ENCODE results near the gene WASHC4. TPM values are rescaled to one million over a fixed set of nuclear protein-coding genes. Genes with fewer than 3 reads are reported as not detected.
"Not testable (repeated sequence)": the region's sequence is repeated elsewhere in the genome, so short reads cannot be mapped to it uniquely, and the experiment has no call there.

The WASHC4 gene
- total RNA-seq, 1 donor = 148 TPM

DNA sequence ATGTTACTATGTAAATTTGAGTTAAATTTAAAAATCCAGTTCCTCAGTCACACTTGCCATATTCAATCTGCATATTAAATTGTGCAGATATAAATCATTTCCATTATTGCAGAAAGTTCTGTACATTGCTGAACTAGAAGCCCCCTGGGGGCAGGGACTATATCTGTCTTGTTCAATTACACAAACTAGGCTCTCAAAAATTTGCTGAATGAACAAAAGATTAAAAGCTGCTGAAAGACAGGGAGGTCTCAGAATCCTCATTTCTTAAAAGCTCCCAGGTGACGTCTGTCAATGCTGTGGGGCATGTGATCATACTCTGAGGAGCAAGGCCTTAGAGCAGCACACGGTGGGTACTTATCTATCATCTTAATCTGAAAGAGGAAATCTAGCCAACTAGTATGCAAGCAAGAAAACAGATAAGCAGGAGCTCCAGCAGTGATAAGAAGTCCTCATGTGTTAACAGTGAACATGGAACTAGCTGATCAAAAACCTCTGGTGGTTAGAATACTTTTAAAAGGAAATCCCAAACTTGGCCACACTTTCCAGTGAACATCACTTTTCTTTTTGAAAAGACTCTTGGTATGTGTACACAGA lies 68.0 kb downstream of the WASHC4 start:
- no peak for TF ChIP-seq CTCF (IDR thresholded peaks at IDR 0.05; ENCODE audit: insufficient read depth, low read depth, low read length)
- DNase-seq (ENCODE audit: low read depth) = no peak
- no peak overlapping the region for H3K4me3 ChIP-seq (ENCODE audit: low read depth, low read length)

DNA sequence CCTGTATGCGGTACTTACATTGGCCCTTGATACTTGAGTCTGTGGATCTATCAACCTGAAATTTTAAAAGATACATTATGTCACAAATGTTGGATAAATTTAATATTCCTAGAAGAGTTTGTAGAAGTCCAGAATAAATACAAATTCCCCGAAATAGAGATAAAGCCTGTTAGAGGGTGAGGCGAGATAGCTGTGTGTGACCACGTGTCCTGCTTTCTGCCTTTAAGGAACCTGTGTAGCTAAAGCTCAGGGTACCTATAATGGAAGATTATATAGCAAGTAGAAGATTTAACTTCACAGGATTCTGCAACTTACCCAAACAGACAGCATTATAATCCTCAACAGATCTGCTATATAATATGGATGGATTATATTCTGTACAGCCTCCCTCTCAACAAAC lies 69.7 kb downstream of the WASHC4 start:
- H3K4me3 ChIP-seq (ENCODE audit: low read depth, low read length) = no peak overlapping the region
- no peak for TF ChIP-seq CTCF (IDR thresholded peaks at IDR 0.05; ENCODE audit: insufficient read depth, low read depth, low read length)
- DNase-seq (ENCODE audit: low read depth) = no peak

GRCh38 chr12:105179114-105179513 lies 71.6 kb downstream of the WASHC4 start:
- not testable (repeated sequence) for DNase-seq (ENCODE audit: low read depth); H3K4me3 ChIP-seq (ENCODE audit: low read depth, low read length)

- not testable (repeated sequence) for DNase-seq (ENCODE audit: low read depth); H3K4me3 ChIP-seq (ENCODE audit: low read depth, low read length)
Measured at GRCh38 chr12:105183406-105183805, 75.9 kb downstream of the WASHC4 start.

- not testable (repeated sequence) for DNase-seq (ENCODE audit: low read depth); H3K4me3 ChIP-seq (ENCODE audit: low read depth, low read length)
Measured at GRCh38 chr12:105183976-105184375, 76.4 kb downstream of the WASHC4 start.

- no peak for DNase-seq (ENCODE audit: low read depth)
- no peak overlapping the region for H3K4me3 ChIP-seq (ENCODE audit: low read depth, low read length)
- TF ChIP-seq CTCF (IDR thresholded peaks at IDR 0.05; ENCODE audit: insufficient read depth, low read depth, low read length) = no peak
Measured at GRCh38 chr12:105189293-105189692, 81.8 kb downstream of the WASHC4 start.

GRCh38 chr12:105190530-105190929 lies 83.0 kb downstream of the WASHC4 start:
- H3K4me3 ChIP-seq (ENCODE audit: low read depth, low read length) = no peak overlapping the region
- DNase-seq (ENCODE audit: low read depth) = no peak
- TF ChIP-seq CTCF (IDR thresholded peaks at IDR 0.05; ENCODE audit: insufficient read depth, low read depth, low read length) = no peak

- no peak for TF ChIP-seq CTCF (IDR thresholded peaks at IDR 0.05; ENCODE audit: insufficient read depth, low read depth, low read length)
- no peak overlapping the region for H3K4me3 ChIP-seq (ENCODE audit: low read depth, low read length)
- DNase-seq (ENCODE audit: low read depth) = no peak
Measured at GRCh38 chr12:105192624-105193225, 85.2 kb downstream of the WASHC4 start.

All from fibroblast of villous mesenchyme (primary cell).